SJSA1 (cell line): ENCODE results near the gene ZNF695. TPM values are rescaled to one million over a fixed set of nuclear protein-coding genes. Genes with fewer than 3 reads are reported as not detected.

Experiments used
- total RNA-seq: library from RNA; depleted of rRNA; stranded (reverse); fragments of >200 nt; shearing (Covaris generic); gene quantifications from 2 replicates; pipeline ENCODE4 v1.2.3, GENCODE V29; 2014; rRNA removed

Gene ZNF695
- total RNA-seq, 1 experiment from 2014 or later = 3.0 TPM

Other genes starting within 250 kb of the ZNF695 start
- gene AHCTF1, start 76.1 kb downstream of the ZNF695 start, total RNA-seq = 31.3 and 37.5 TPM in 2 replicates
- 3.1 and 5.2 TPM in 2 replicates for gene ZNF670, start 70.8 kb upstream of the ZNF695 start, total RNA-seq
- gene ZNF669, start 96.3 kb upstream of the ZNF695 start, total RNA-seq = 18.6 and 32.6 TPM in 2 replicates
- 17.7 and 28.5 TPM in 2 replicates for gene ZNF124, start 164.0 kb upstream of the ZNF695 start, total RNA-seq
- gene VN1R5, start 248.0 kb upstream of the ZNF695 start, total RNA-seq = not detected in 2 replicates